ENCODE data around the gene QPCT.

DNA sequence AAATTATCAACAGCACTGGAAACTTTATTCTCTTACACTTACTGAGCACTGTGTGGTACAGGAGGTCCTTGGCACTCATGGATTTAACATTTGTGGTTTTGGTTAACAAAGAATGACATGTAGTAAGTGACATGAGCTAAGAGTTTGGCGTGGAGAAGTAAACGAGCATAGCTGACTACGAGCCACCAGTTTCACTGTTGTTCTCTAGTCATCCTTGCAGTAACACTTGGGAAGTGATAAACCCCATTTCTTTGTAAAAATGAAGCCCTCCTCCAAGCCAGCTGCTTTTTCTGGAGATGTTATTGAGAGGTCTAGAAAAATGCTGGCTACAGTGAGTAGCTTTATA lies 32.7 kb downstream of the QPCT start:
- no peak for TF ChIP-seq EZH2 (IDR thresholded peaks at IDR 0.05; ENCODE audit: borderline replicate concordance, low read depth, low read length, poor library complexity, severe bottlenecking)
- no peak for TF ChIP-seq CTCF (conservative IDR thresholded peaks at IDR 0.05; ENCODE audit: low read depth, low read length)

Measured in A673 (cell line).